Lung (tissue), 12 donors: ENCODE data around the gene FSCN2. TPM values are rescaled to one million over a fixed set of nuclear protein-coding genes. Genes with fewer than 3 reads are reported as not detected.

Experiments
- ATAC-seq: fragments of 200-7000 bp; cut with Tn5 transposase; one replicate; pipeline ENCODE4 v1.9.1; 2020; ENCODE audit warnings: moderate number of reproducible peaks; ENCODE audit not compliant: insufficient read depth, low FRiP score
- DNase-seq, 3 donors: peaks; one replicate each; pipeline ENCODE4 v3.0.0-alpha.2; 2013 to 2017
- H3K27ac ChIP-seq, 2 donors: one replicate each; pipeline ENCODE4 v1.5.1; 2013; ENCODE audit warnings: mild to moderate bottlenecking in 2 of 2, moderate library complexity in 2 of 2, control low read depth in 1 of 2, inconsistent platforms in 1 of 2, low read depth in 1 of 2, low read length in 1 of 2
- H3K27me3 ChIP-seq, 3 donors: one replicate each; pipeline ENCODE4 v1.5.1; 2013; ENCODE audit warnings: low read length in 2 of 3; ENCODE audit not compliant: control insufficient read depth in 3 of 3, insufficient read depth in 3 of 3
- H3K36me3 ChIP-seq, 4 donors: one replicate each; pipeline ENCODE4 v1.5.1; 2013; ENCODE audit warnings: low read length in 4 of 4, mild to moderate bottlenecking in 1 of 4, moderate library complexity in 1 of 4; ENCODE audit not compliant: control insufficient read depth in 4 of 4, insufficient read depth in 4 of 4
- H3K4me1 ChIP-seq, 5 donors: one replicate each; pipeline ENCODE4 v1.5.1; 2013; ENCODE audit warnings: low read length in 5 of 5, mild to moderate bottlenecking in 2 of 5, moderate library complexity in 1 of 5; ENCODE audit not compliant: control insufficient read depth in 5 of 5, insufficient read depth in 5 of 5
- H3K4me3 ChIP-seq: one replicate; pipeline ENCODE4 v1.5.1; 2013; ENCODE audit warnings: mild to moderate bottlenecking, control low read depth, moderate library complexity
- H3K9ac ChIP-seq, 2 donors: one replicate each; pipeline ENCODE4 v1.5.1; 2013; ENCODE audit warnings: low read length in 2 of 2, control low read depth in 1 of 2; ENCODE audit not compliant: insufficient read depth in 1 of 2
- H3K9me3 ChIP-seq, 4 donors: one replicate each; pipeline ENCODE4 v1.5.1; 2013; ENCODE audit warnings: low read length in 3 of 4, mild to moderate bottlenecking in 1 of 4, moderate library complexity in 1 of 4; ENCODE audit not compliant: control insufficient read depth in 4 of 4, insufficient read depth in 3 of 4
- CTCF ChIP-seq: IDR thresholded peaks from 2 replicates; pipeline ENCODE4 v1.5.1; 2012; ENCODE audit warnings: mild to moderate bottlenecking; ENCODE audit errors: control extremely low read depth, extremely low read depth
- WGBS, 2 donors: extraction: QIAGEN DNeasy Blood & Tissue Kit; methylation state at CpG; one replicate each; pipeline ENCODE4 v1.1.7; 2013; 5-methylcytosine and 5-hydroxymethylcytosine counted together
- polyA plus RNA-seq, 2 donors: library from polyadenylated mRNA; stranded (reverse); fragments of 200-250 nt; gene quantifications; one replicate each; pipeline ENCODE4 v1.2.1, GENCODE V29; 2013
- total RNA-seq, 2 donors: library from RNA; depleted of rRNA in 1 of 2; stranded (reverse); fragments of >200 nt in 1 of 2; gene quantifications; one replicate each; pipeline ENCODE4 v1.2.1, GENCODE V29; 2014 to 2021
- donor health status: control.
- donor health status: control.
- donor health status: Bipolar disorder and iron deficiency.
- donor health status: healthy.
- donor health status: DM: yes; HTN: yes; CAD: no.

The FSCN2 gene
- total and polyA plus RNA-seq, 4 donors = 0.46 to 3.9 (median 1.9) TPM

- no peak overlapping the region for H3K27ac ChIP-seq
- ATAC-seq (no peak), DNase-seq (no peak)
- H3K36me3 ChIP-seq = no peaks in the 10 kb centered on the region
- WGBS, 2 donors = 94% methylated on average over 11 of the region's 11 CpGs
- H3K27me3 ChIP-seq = peaks cover 0 to 22% (median 21%) of the 10 kb centered on the region in 3 donors
- H3K4me1 ChIP-seq = peaks cover 0 to 10% (median 6%) of the 10 kb centered on the region in 5 donors
- H3K4me3 ChIP-seq = no peak overlapping the region
- no peak overlapping the region for H3K9ac ChIP-seq
- TF ChIP-seq CTCF = no peak
- H3K9me3 ChIP-seq = peaks cover 0 to 2% (median 0%) of the 10 kb centered on the region in 4 donors
Observed at GRCh38 chr17:81532490-81533287, 4.5 kb downstream of the FSCN2 start.

GRCh38 chr17:81533339-81534141 lies 5.4 kb downstream of the FSCN2 start:
- Histone ChIP-seq H3K27ac (no peak overlapping the region), H3K27me3 (peaks cover 0 to 18% (median 17%) of the 10 kb centered on the region in 3 donors), H3K4me1 (peaks cover 0 to 8% (median 6%) of the 10 kb centered on the region in 5 donors), H3K4me3 (no peak overlapping the region), H3K36me3 (peaks cover 0 to 4% (median 0%) of the 10 kb centered on the region in 4 donors), H3K9me3 (peaks cover 0 to 4% (median 0%) of the 10 kb centered on the region in 4 donors), H3K9ac (no peak overlapping the region)
- DNase-seq (no peak), ATAC-seq (no peak)
- TF ChIP-seq CTCF = no peak
- WGBS, 2 donors = 52 to 62% methylated on average over 21 of the region's 21 CpGs

- peaks cover 0 to 4% (median 0%) of the 10 kb centered on the region in 4 donors for H3K9me3 ChIP-seq
- no peak overlapping the region for H3K4me3 ChIP-seq
- H3K36me3 ChIP-seq = peaks cover 0 to 7% (median 0%) of the 10 kb centered on the region in 4 donors
- H3K9ac ChIP-seq = no peak overlapping the region
- peaks cover 0 to 17% (median 12%) of the 10 kb centered on the region in 3 donors for H3K27me3 ChIP-seq
- ATAC-seq = no peak
- no peak for TF ChIP-seq CTCF
- peaks cover 0 to 8% (median 6%) of the 10 kb centered on the region in 5 donors for H3K4me1 ChIP-seq
- DNase-seq = no peak
- no peak overlapping the region for H3K27ac ChIP-seq
- WGBS, 2 donors = 60 to 71% methylated on average over 6 of the region's 6 CpGs
Observed at GRCh38 chr17:81534157-81535006, 6.2 kb downstream of the FSCN2 start.
